ENCODE results near the gene ARHGEF4.

Gene ARHGEF4

GRCh38 chr2:130837175-130837810 lies 579 bp downstream of the ARHGEF4 start:
- FAIRE-seq, result no peak

- FAIRE-seq, result no peak
Measured at GRCh38 chr2:130837811-130838565, 1.3 kb downstream of the ARHGEF4 start.

GRCh38 chr2:130839011-130839780 lies 2.5 kb downstream of the ARHGEF4 start:
- FAIRE-seq, result no peak

GRCh38 chr2:130840506-130840905 lies 3.8 kb downstream of the ARHGEF4 start:
- FAIRE-seq, result no peak

GRCh38 chr2:130841741-130842365 lies 5.1 kb downstream of the ARHGEF4 start:
- no peak for FAIRE-seq

- FAIRE-seq, result no peak
Measured at GRCh38 chr2:130842770-130843169, 6.1 kb downstream of the ARHGEF4 start.

- FAIRE-seq, result no peak
Measured at GRCh38 chr2:130843321-130843985, 6.7 kb downstream of the ARHGEF4 start.

GRCh38 chr2:130844161-130844560 lies 7.4 kb downstream of the ARHGEF4 start:
- FAIRE-seq, result no peak

DNA sequence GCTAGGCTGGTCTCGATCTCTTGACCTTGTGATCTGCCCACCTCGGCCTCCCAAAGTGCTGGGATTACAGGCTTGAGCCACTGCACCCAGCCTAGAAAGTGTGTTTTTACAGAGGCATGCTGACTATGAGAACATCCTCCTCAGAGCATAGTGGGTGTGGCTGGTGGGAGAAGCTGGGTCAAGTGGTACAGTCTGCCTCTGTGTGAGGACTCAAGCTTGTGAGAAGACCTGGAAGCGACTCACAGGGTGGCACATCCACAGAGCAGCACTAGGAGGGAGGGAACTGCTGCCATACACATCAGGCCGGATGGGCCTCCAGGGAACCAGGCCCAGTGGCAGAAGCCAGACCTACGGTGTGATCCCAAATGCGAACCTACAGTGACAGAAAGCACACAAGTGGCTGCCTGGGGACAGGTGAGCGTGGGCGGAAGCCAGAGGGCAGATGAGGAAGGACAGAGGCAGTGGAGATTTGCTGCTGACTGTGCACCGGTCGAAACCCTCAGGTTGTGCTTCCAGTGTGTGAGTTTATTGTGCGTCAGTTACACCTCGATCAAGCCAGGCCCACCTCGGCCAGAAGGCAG lies 8.9 kb downstream of the ARHGEF4 start:
- FAIRE-seq, result no peak

DNA sequence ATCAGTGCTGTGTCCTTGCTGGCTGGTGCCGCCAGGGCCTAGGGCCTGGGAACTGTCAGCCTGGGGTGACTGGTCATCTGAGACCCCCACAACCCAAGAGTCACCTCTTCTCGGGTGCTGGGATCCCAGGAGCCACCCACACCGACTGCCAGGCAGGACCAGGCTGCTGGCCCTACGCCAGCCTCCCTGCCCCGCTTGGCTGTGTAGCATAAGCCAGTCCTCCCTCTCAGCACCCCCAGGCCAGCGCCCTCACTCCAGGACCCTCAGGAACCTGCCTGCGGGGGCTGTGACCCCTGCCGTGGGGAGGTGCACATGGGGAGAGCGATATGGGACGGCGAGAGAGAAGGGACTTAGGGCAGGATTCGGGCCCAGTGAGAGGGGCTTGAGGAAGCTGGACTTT lies 9.5 kb downstream of the ARHGEF4 start:
- no peak for FAIRE-seq

- no peak for FAIRE-seq
Measured at GRCh38 chr2:130846686-130847375, 10.1 kb downstream of the ARHGEF4 start.

DNA sequence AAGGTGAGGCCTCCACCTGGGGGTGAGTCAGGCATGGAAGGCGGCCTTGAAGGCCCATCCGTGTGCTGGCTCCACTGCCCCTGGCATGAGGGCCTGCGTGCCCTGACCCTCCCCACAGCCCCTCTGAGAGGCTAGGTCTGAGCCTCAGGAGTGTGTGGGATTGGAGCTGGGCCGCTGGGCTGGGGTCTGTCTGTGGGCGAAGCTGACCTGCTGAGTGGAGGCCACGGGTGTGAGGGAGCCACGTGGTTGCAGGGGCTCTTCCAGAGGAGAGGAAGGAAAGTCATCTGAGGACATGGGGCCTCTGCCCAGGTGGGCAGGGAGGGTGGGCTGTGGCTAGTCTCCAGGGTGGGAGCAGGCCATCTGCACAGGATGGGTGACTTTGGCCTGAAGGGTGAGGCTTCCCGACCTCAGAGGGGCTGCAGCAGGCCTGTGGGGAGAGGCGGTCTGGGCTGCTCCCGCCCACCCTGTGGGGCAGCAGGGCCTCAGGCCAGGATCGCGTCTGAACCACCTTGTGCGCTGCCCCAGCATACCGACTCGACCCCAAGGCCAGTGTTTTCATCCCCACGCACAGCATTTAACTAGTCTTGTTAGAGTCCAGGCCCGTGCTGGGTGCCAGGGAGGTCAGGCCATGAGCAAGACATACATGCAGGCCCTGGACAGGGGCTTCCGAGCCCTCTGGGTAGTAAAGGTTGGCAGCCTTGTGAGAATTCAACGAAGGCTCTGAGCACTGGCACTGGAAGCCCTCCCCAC lies 11.2 kb downstream of the ARHGEF4 start:
- FAIRE-seq, result no peak

GRCh38 chr2:130848526-130849210 lies 12.0 kb downstream of the ARHGEF4 start:
- FAIRE-seq, result no peak

DNA sequence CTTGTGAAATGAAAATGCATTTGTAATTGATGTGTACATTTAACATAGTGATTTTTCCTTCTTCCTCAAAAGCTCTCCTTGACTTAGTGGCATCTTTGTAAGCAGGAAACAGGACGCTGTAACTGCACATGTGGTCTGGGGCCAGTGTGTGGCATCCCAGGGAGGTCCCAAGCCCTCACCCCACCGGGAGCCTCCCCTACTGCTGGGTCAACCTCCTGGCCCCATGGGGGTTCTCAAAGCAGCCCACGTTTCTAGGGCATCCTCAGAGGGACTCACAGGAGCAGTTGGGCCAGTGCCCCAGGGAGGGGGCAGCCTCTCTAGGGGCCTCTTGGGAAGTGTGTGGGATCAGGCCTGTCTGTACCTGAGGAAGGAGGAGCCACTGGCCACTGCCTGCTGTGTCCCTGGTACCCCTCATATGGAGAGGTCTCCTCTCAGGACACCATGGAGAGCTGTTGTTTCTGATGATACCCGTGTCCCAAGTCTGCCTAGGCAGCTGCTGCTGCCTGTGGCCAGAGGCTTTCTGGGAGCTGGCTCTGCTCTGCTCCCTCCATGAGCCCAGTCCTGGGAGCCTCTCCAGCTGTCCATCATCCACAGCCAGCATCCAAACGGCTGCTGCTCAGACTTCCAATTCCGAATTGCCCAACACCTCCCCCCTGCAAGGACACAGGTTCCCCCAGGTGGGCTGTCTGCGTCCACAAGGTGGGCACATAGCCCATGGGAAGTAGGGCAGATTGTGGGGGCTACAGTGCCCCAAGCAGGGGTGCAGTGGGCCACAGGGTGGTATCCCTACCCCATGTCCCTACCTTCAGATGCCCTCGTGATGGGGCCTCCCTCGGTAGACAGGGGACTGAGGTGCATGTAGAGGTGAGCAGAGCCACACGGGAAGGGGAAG lies 13.4 kb downstream of the ARHGEF4 start:
- no peak for FAIRE-seq

GRCh38 chr2:130850788-130851623 lies 14.3 kb downstream of the ARHGEF4 start:
- no peak for FAIRE-seq

GRCh38 chr2:130851624-130852382 lies 15.1 kb downstream of the ARHGEF4 start:
- FAIRE-seq, result no peak

DNA sequence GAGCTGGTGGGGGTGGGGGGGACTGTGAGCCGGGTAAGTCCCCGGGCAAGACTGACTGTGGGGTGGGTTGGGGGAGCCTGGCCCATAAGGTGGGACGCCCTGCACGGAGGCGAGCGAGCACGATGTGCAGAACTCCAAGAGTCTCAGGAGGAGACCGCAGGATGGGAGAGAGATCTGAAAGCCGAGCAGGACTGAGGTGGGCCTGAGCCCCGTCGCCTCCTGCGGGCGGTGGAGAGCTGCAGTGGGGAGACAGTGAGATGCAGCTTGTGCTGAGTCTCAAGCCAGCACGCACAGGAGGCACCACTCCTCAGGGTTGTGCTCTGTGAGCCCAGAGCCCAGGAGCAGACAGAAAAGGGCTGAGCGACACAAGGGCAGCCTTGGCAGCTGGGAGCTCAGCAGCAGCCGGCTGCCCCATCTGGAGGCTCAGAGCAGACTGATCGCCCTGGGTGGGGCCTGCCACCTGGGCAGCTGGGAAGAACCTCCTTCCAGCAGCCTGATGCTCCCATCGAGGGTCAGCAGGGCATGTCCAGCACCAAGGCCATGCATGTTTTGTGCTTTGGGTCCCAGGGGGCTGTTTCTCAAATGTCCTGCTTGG lies 15.9 kb downstream of the ARHGEF4 start:
- FAIRE-seq, result no peak

Data from endometrium (tissue), 2 donors.